HepG2 (cell line): ENCODE measurements around the gene PWP1. TPM values are rescaled to one million over a fixed set of nuclear protein-coding genes. Genes with fewer than 3 reads are reported as not detected.

ENCODE experiments used
- ATAC-seq: fragments of 200-7000 bp; cut with Tn5 transposase; 3 replicates; pipeline ENCODE4 v1.9.1; 2020; ENCODE audit warnings: mild to moderate bottlenecking, moderate library complexity
- BruUV-seq: library from RNA; stranded (reverse); fragments of 400-500 nt; replicated peaks from 2 replicates; lab custom pipeline; 2021; lab: Mats Ljungman, UMichigan
- CTCF ChIA-PET: fragments of 300-600 bp; formaldehyde crosslinking; extraction: SDS; loops from one replicate; lab custom pipeline; 2021; ENCODE audit warnings: low total read pairs, inconsistent platforms, low intra/inter-chr PET ratio; lab: Yijun Ruan, JAX
- POLR2A ChIA-PET: fragments of 350-600 bp; sonication (Branson Sonifier 250); formaldehyde crosslinking; loops from one replicate; lab custom pipeline; 2020; ENCODE audit warnings: antibody characterized with exemption, inconsistent platforms; lab: Yijun Ruan, JAX
- DNase-seq: peaks from one replicate; pipeline ENCODE4 v3.0.0-alpha.2; 2015; ENCODE audit warnings: low spot score
- FAIRE-seq: peaks from 3 replicates; lab custom pipeline; 2011; peaks lifted over from hg19 to GRCh38; lab: Jason Lieb, UNC
- H2AFZ ChIP-seq: one replicate; pipeline ENCODE4 v1.6.1; 2011; ENCODE audit warnings: low read length, inconsistent platforms
- H3K27ac ChIP-seq: fragments of 300-600 bp; 3 replicates; pipeline ENCODE4 v1.8.0; 2011; ENCODE audit warnings: mixed run types, mild to moderate bottlenecking, mixed read lengths, low read length, inconsistent platforms; ENCODE audit not compliant: insufficient read depth; ENCODE audit errors: extremely low read length
- H3K27me3 ChIP-seq, 2 experiments: fragments of 200-600 bp in 1 of 2; 2 replicates in 1 of 2; 3 replicates in 1 of 2; pipeline versions ENCODE4 v1.6.0 to v1.8.0; 2011; ENCODE audit warnings: low read length in 2 of 2, mild to moderate bottlenecking in 2 of 2, moderate library complexity in 2 of 2, inconsistent platforms in 1 of 2; ENCODE audit not compliant: insufficient read depth in 2 of 2, control insufficient read depth in 1 of 2
- H3K36me3 ChIP-seq, 2 experiments: fragments of 200-600 bp in 1 of 2; replicated peaks in 1 of 2; 2 replicates in 1 of 2; 3 replicates in 1 of 2; pipeline versions ENCODE4 v1.5.1 to v1.8.0; 2011; ENCODE audit warnings: low read length in 2 of 2, inconsistent platforms in 1 of 2; ENCODE audit not compliant: insufficient read depth in 2 of 2, control insufficient read depth in 1 of 2
- H3K4me1 ChIP-seq: 2 replicates; pipeline ENCODE4 v1.5.1; 2012; ENCODE audit warnings: low read length, inconsistent platforms; ENCODE audit not compliant: insufficient read depth
- H3K4me2 ChIP-seq: 2 replicates; pipeline ENCODE4 v1.6.0; 2011; ENCODE audit warnings: low read depth, low read length, inconsistent platforms
- H3K4me3 ChIP-seq, 3 experiments: fragments of 200-600 bp in 1 of 3; sonication (generic), shearing (Covaris generic) in 1 of 3; replicated peaks in 1 of 3; 2 replicates each; pipeline ENCODE4 v1.5.1; 2011 to 2016; ENCODE audit warnings: low read length in 3 of 3, inconsistent platforms in 2 of 3, low read depth in 2 of 3, mild to moderate bottlenecking in 2 of 3, control low read depth in 1 of 3, mixed read lengths in 1 of 3; ENCODE audit not compliant: insufficient read depth in 1 of 3
- H3K79me2 ChIP-seq: one replicate; pipeline ENCODE4 v1.6.1; 2011; ENCODE audit warnings: low read length, inconsistent platforms; ENCODE audit not compliant: insufficient read depth
- H3K9ac ChIP-seq: 2 replicates; pipeline ENCODE4 v1.6.0; 2011; ENCODE audit warnings: mild to moderate bottlenecking, low read depth, low read length, inconsistent platforms; ENCODE audit not compliant: insufficient read depth
- H3K9me3 ChIP-seq: 2 replicates; pipeline ENCODE4 v1.5.1; 2012; ENCODE audit warnings: mild to moderate bottlenecking, low read length
- H4K20me1 ChIP-seq: 2 replicates; pipeline ENCODE4 v1.6.0; 2011; ENCODE audit warnings: inconsistent platforms, mild to moderate bottlenecking, low read length, moderate library complexity; ENCODE audit not compliant: insufficient read depth
- BCL6 ChIP-seq: IDR thresholded peaks from 2 replicates; pipeline ENCODE4 v1.6.1; 2016; ENCODE audit warnings: missing genetic modification reagents, missing compliant biosample characterization
- DBP ChIP-seq: sonication (generic); formaldehyde crosslinking; IDR thresholded peaks from 2 replicates; pipeline ENCODE4 v1.4.0; 2020; ENCODE audit warnings: missing genetic modification reagents; ENCODE audit errors: not compliant biosample characterization
- FOXO4 ChIP-seq: sonication (generic); formaldehyde crosslinking; conservative IDR thresholded peaks from 2 replicates; pipeline ENCODE4 v1.8.1; 2023; ENCODE audit warnings: missing genetic modification reagents
- HDAC1 ChIP-seq: sonication (generic); formaldehyde crosslinking; IDR thresholded peaks from 2 replicates; pipeline ENCODE4 v1.5.1; 2020; ENCODE audit warnings: mild to moderate bottlenecking, missing genetic modification reagents
- KIAA2018 ChIP-seq: sonication (generic); formaldehyde crosslinking; IDR thresholded peaks from 2 replicates; pipeline ENCODE4 v1.5.0; 2020; ENCODE audit warnings: mild to moderate bottlenecking, missing genetic modification reagents, borderline replicate concordance
- MYC ChIP-seq: sonication (generic); formaldehyde crosslinking; IDR thresholded peaks from 2 replicates; pipeline ENCODE4 v1.9.0; 2021; ENCODE audit warnings: missing genetic modification reagents, borderline replicate concordance
- NR1H2 ChIP-seq: sonication (generic); formaldehyde crosslinking; IDR thresholded peaks from 2 replicates; pipeline ENCODE4 v1.8.1; 2022; ENCODE audit warnings: low read depth, missing genetic modification reagents, borderline replicate concordance
- SNAPC5 ChIP-seq: sonication (generic); formaldehyde crosslinking; IDR thresholded peaks from 2 replicates; pipeline ENCODE4 v1.8.1; 2023; ENCODE audit warnings: mild to moderate bottlenecking, missing genetic modification reagents, borderline replicate concordance
- TOPORS ChIP-seq: sonication (generic); formaldehyde crosslinking; IDR thresholded peaks from 2 replicates; pipeline ENCODE4 v1.8.0; 2023; ENCODE audit warnings: mild to moderate bottlenecking, missing genetic modification reagents
- ZNF550 ChIP-seq: sonication (generic); formaldehyde crosslinking; IDR thresholded peaks from 2 replicates; pipeline ENCODE4 v1.4.0; 2020; ENCODE audit warnings: mild to moderate bottlenecking, missing genetic modification reagents, borderline replicate concordance
- ZSCAN31 ChIP-seq: sonication (generic); formaldehyde crosslinking; IDR thresholded peaks from 2 replicates; pipeline ENCODE4 v1.5.0; 2020; ENCODE audit warnings: low read depth, mild to moderate bottlenecking, missing genetic modification reagents
- in situ Hi-C: cut with HindIII; loops from 2 replicates; pipeline ENCODE4 v1.10.0; 2017; ENCODE audit warnings: low pct_unique_long_range_greater_than_20kb; ENCODE audit not compliant: extremely low pct_ligation_motif_present
- intact Hi-C: fragments of 100-400 bp; cut with micrococcal nuclease; formaldehyde crosslinking; loops from one replicate; pipeline ENCODE4 v1.10.0; 2022; ENCODE audit not compliant: unreplicated experiment
- polyA plus RNA-seq, 8 experiments: library from polyadenylated mRNA; depleted of rRNA in 3 of 8; stranded (reverse) in 7 of 8; unstranded in 1 of 8; fragments of >200 nt; fragmentation: Illumina TruSeq in 4 of 8; extraction: Trizol in 4 of 8; gene quantifications; 2 replicates each; pipeline versions ENCODE4 v1.2.1 to v1.2.3, GENCODE V29; 2011 to 2016; ENCODE audit warnings: low read depth in 4 of 8, missing spikeins in 1 of 8, mixed read lengths in 1 of 8; ENCODE audit not compliant: insufficient read depth in 1 of 8
- total RNA-seq, 5 experiments: library from RNA; depleted of rRNA; stranded (reverse); fragments of >200 nt; fragmentation: Illumina TruSeq; extraction: Trizol; gene quantifications; 2 replicates each; pipeline ENCODE4 v1.2.3, GENCODE V29; 2016; ENCODE audit warnings: low read depth in 1 of 5

The PWP1 gene
- total and polyA plus RNA-seq, 2 of the 13 experiments (the other 11 are each of a cell fraction or from before 2014, with no cell fraction given): 65.9 to 70.2 TPM

DNA sequence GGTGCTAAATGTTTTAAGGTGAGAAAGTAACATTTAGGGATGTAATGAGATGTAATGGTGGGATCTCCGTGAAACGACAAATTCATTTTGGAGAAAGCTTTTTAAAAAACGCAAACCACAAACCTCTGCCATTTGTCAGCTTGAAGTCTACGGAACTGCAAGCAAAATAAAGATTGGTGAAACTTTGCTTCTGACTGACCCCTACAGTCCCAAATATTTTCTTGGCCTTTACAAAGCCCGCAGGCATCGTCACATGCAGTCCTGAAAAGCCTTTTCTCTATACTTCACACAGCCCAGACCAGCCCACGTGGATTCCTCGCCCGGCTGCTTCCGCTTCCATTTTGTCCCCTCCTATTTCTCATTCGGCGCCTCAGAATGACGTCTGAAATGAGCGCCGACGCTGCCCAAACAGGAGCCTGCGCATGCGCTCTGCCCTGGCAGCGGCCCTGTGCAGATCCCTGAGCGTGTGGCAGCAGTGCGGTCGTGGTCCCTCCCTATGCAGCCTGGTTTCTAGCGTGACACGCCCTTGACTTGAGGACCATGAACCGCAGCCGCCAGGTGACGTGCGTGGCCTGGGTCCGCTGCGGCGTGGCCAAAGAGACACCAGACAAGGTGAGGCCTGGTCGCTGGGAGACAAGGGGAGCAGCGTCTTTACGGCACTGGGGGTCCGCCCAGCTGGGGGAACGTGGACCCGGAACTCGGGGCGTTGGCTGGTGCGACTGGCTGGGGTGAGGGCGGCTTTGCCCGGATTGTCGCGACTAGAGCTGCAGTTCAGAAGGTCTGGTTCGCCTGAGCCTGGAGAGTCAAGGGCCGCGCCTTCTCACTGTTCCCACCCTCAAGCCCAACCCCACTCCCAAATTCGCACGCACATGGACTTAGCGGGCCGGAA, at the start of gene PWP1 (continued):
- TF ChIP-seq FOXO4 (CRISPR knock-in tag): no peak
- TF ChIP-seq, all 625 proteins: peak for 382

GRCh38 chr12:107641154-107641553, 44.4 kb upstream of the PWP1 start:
- Histone ChIP-seq H3K27ac (no peak overlapping the region), H3K4me3 (no peak overlapping the region), H2AFZ (no peak overlapping the region), H3K4me2 (no peak overlapping the region), H3K4me1 (no peaks in the 10 kb centered on the region), H3K27me3 (no peaks in the 10 kb centered on the region), H4K20me1 (no peaks in the 10 kb centered on the region), H3K9ac (no peak overlapping the region), H3K79me2 (no peaks in the 10 kb centered on the region), H3K9me3 (no peaks in the 10 kb centered on the region), H3K36me3 (no peaks in the 10 kb centered on the region)
- DNase-seq (no peak), ATAC-seq (no peak), FAIRE-seq (no peak)
- ChIA-PET CTCF (no interaction called here), POLR2A (no interaction called here)
- intact Hi-C loops: no loop called here
- BruUV-seq: no TSS peak
- in situ Hi-C loops: no loop called here
- TF ChIP-seq SNAPC5 (CRISPR knock-in tag): no peak
- no peak for TF ChIP-seq MYC
- no peak for TF ChIP-seq ZSCAN31 (CRISPR knock-in tag)
- TF ChIP-seq DBP: no peak
- TF ChIP-seq BCL6 (CRISPR knock-in tag): no peak
- TF ChIP-seq KIAA2018 (CRISPR knock-in tag): no peak
- TF ChIP-seq NR1H2 (CRISPR knock-in tag): no peak
- TF ChIP-seq HDAC1: no peak
- TF ChIP-seq ZNF550 (CRISPR knock-in tag): no peak
- TF ChIP-seq TOPORS (CRISPR knock-in tag): no peak
